ENCODE data around the gene IGHMBP2.
"Not testable (repeated sequence)": the region's sequence is repeated elsewhere in the genome, so short reads cannot be mapped to it uniquely, and the experiment has no call there.

The IGHMBP2 gene

GRCh38 chr11:68965901-68966853, 62.5 kb downstream of the IGHMBP2 start:
- DNase-seq = no peak

- DNase-seq = no peak
Observed at GRCh38 chr11:68966894-68967780, 63.4 kb downstream of the IGHMBP2 start.

GRCh38 chr11:68968306-68969250, 64.9 kb downstream of the IGHMBP2 start:
- no peak for DNase-seq

GRCh38 chr11:68969386-68969785, 65.7 kb downstream of the IGHMBP2 start:
- no peak for DNase-seq

GRCh38 chr11:68970921-68971636, 67.4 kb downstream of the IGHMBP2 start:
- DNase-seq = no peak

- no peak for DNase-seq
Observed at GRCh38 chr11:68973219-68973618, 69.5 kb downstream of the IGHMBP2 start.

GRCh38 chr11:68973706-68974105, 70.0 kb downstream of the IGHMBP2 start:
- DNase-seq = not testable (repeated sequence)

GRCh38 chr11:68974421-68975194, 70.9 kb downstream of the IGHMBP2 start:
- no peak for DNase-seq

- DNase-seq = no peak
Observed at GRCh38 chr11:68976095-68976494, 72.4 kb downstream of the IGHMBP2 start.

- no peak for DNase-seq
Observed at GRCh38 chr11:68976563-68976962, 72.9 kb downstream of the IGHMBP2 start.

- DNase-seq = no peak
Observed at GRCh38 chr11:68977781-68978625, 74.3 kb downstream of the IGHMBP2 start.

GRCh38 chr11:68978626-68978930, 74.9 kb downstream of the IGHMBP2 start:
- no peak for DNase-seq

- DNase-seq = no peak
Observed at GRCh38 chr11:68978931-68979594, 75.4 kb downstream of the IGHMBP2 start.

GRCh38 chr11:68979931-68980775, 76.5 kb downstream of the IGHMBP2 start:
- DNase-seq = no peak

GRCh38 chr11:68980776-68981065, 77.0 kb downstream of the IGHMBP2 start, which contains the start of gene MRGPRD:
MRGPRD (minus strand) TSS chr11:68980986; CDS start chr11:68980986, 0 bp downstream.
- no peak for DNase-seq

GRCh38 chr11:68982134-68982533, 78.4 kb downstream of the IGHMBP2 start:
- DNase-seq = no peak

- DNase-seq = no peak
Observed at GRCh38 chr11:68983801-68984200, 80.1 kb downstream of the IGHMBP2 start.

GRCh38 chr11:68987211-68987610, 83.5 kb downstream of the IGHMBP2 start:
- no peak for DNase-seq

- peak in 1 of 2 donors; percentile 4 for DNase-seq
Observed at GRCh38 chr11:68988491-68988890, 84.8 kb downstream of the IGHMBP2 start.
